GM12878 (cell line): Measurements from ENCODE around the gene HOXB6.

ENCODE experiments used
- ATF3 ChIP-seq: IDR thresholded peaks from 2 replicates; pipeline ENCODE4 v1.6.1; 2011; ENCODE audit warnings: low read depth, mild to moderate bottlenecking, low read length, moderate library complexity, borderline replicate concordance; ENCODE audit errors: extremely low read depth
- BMI1 ChIP-seq: fragments of 450-650 bp; IDR thresholded peaks from 2 replicates; pipeline ENCODE4 v1.6.1; 2016; ENCODE audit warnings: mild to moderate bottlenecking, moderate library complexity, borderline replicate concordance
- CTCF ChIP-seq, 3 experiments: IDR thresholded peaks in 2 of 3; conservative IDR thresholded peaks in 1 of 3; 2 replicates each; pipeline ENCODE4 v1.5.1; 2011; ENCODE audit warnings: low read depth in 3 of 3, low read length in 3 of 3, mild to moderate bottlenecking in 3 of 3, control low read depth in 2 of 3, moderate library complexity in 2 of 3, inconsistent platforms in 1 of 3, mixed read lengths in 1 of 3; ENCODE audit not compliant: control insufficient read depth in 2 of 3, insufficient read depth in 1 of 3; ENCODE audit errors: extremely low read depth in 1 of 3
- FOXM1 ChIP-seq: IDR thresholded peaks from 2 replicates; pipeline ENCODE4 v1.6.1; 2012; ENCODE audit warnings: low read depth, mild to moderate bottlenecking, inconsistent platforms, low read length, moderate library complexity
- NR2C2 ChIP-seq: IDR thresholded peaks from 2 replicates; pipeline ENCODE4 v1.6.1; 2011; ENCODE audit warnings: borderline replicate concordance, low read depth; ENCODE audit not compliant: control insufficient read depth, insufficient read length
- TF ChIP-seq, protein P1 (sequence below): fragments of 450-650 bp; IDR thresholded peaks from 2 replicates; pipeline ENCODE4 v1.6.1; 2017; ENCODE audit warnings: mild to moderate bottlenecking, moderate library complexity

GRCh38 chr17:48642059-48642842 lies 37.5 kb upstream of the HOXB6 start:
- TF ChIP-seq FOXM1 = no peak
- no peak for TF ChIP-seq ATF3
- TF ChIP-seq, protein P1, sequence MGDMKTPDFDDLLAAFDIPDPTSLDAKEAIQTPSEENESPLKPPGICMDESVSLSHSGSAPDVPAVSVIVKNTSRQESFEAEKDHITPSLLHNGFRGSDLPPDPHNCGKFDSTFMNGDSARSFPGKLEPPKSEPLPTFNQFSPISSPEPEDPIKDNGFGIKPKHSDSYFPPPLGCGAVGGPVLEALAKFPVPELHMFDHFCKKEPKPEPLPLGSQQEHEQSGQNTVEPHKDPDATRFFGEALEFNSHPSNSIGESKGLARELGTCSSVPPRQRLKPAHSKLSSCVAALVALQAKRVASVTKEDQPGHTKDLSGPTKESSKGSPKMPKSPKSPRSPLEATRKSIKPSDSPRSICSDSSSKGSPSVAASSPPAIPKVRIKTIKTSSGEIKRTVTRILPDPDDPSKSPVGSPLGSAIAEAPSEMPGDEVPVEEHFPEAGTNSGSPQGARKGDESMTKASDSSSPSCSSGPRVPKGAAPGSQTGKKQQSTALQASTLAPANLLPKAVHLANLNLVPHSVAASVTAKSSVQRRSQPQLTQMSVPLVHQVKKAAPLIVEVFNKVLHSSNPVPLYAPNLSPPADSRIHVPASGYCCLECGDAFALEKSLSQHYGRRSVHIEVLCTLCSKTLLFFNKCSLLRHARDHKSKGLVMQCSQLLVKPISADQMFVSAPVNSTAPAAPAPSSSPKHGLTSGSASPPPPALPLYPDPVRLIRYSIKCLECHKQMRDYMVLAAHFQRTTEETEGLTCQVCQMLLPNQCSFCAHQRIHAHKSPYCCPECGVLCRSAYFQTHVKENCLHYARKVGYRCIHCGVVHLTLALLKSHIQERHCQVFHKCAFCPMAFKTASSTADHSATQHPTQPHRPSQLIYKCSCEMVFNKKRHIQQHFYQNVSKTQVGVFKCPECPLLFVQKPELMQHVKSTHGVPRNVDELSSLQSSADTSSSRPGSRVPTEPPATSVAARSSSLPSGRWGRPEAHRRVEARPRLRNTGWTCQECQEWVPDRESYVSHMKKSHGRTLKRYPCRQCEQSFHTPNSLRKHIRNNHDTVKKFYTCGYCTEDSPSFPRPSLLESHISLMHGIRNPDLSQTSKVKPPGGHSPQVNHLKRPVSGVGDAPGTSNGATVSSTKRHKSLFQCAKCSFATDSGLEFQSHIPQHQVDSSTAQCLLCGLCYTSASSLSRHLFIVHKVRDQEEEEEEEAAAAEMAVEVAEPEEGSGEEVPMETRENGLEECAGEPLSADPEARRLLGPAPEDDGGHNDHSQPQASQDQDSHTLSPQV = no peak
- no peak for TF ChIP-seq NR2C2
- no peak for TF ChIP-seq CTCF (IDR thresholded peaks at IDR 0.05 in 2 of 3, conservative IDR thresholded peaks at IDR 0.05 in 1 of 3; ENCODE audit: control insufficient read depth in 2 of 3, extremely low read depth in 1 of 3, insufficient read depth in 1 of 3, low read depth in 3 of 3, low read length in 3 of 3)
- no peak for TF ChIP-seq BMI1
